ENCODE results near the gene IL17C.

The IL17C gene

GRCh38 chr16:88630433-88630832 is 7.9 kb upstream of the IL17C start:
- Histone ChIP-seq H3K79me2 (ENCODE audit: control insufficient read depth, insufficient read depth, low read length, poor library complexity) (no peaks in the 10 kb centered on the region), H4K91ac (ENCODE audit: low read depth, low read length) (no peak overlapping the region), H3K4me3 (ENCODE audit: low read depth, low read length) (no peak overlapping the region), H3K9ac (ENCODE audit: low read length) (no peak overlapping the region), H2BK12ac (ENCODE audit: low read length) (no peak overlapping the region), H4K8ac (ENCODE audit: low read depth, low read length) (no peak overlapping the region), H2AFZ (ENCODE audit: insufficient read depth, low read length, poor library complexity) (no peak overlapping the region), H3K4ac (ENCODE audit: low read depth, low read length) (no peak overlapping the region), H2AK5ac (ENCODE audit: low read length) (no peak overlapping the region), H3K36me3 (ENCODE audit: control insufficient read depth in 1 of 2, insufficient read depth in 2 of 2, low read length in 2 of 2) (peaks cover 57 to 61% of the 10 kb centered on the region in 2 experiments), H3K9me3 (ENCODE audit: insufficient read depth, low read depth, low read length) (no peaks in the 10 kb centered on the region), H4K12ac (ENCODE audit: low read depth, low read length) (no peak overlapping the region), H3K27me3 (ENCODE audit: insufficient read depth, low read length) (no peaks in the 10 kb centered on the region), H3K23ac (ENCODE audit: low read length) (no peak overlapping the region), H2BK5ac (ENCODE audit: low read depth, low read length, poor library complexity) (no peak overlapping the region), H2BK120ac (ENCODE audit: insufficient read depth, low read length, poor library complexity) (no peak overlapping the region), H3K14ac (ENCODE audit: low read length) (no peak overlapping the region), H3K18ac (ENCODE audit: low read length) (no peak overlapping the region), H3K27ac (ENCODE audit: low read depth, low read length) (no peak overlapping the region), H3K4me2 (ENCODE audit: low read length) (no peak overlapping the region), H3K79me1 (ENCODE audit: low read length) (peaks cover 14% of the 10 kb centered on the region), H3K4me1 (ENCODE audit: control insufficient read depth in 1 of 2, insufficient read depth in 2 of 2, low read length in 2 of 2) (peaks cover 19% of the 10 kb centered on the region in 2 experiments)
- DNase-seq, result no peak
- no CpG with 5 or more reads among the region's 12 CpGs for WGBS (ENCODE audit: extremely low coverage, insufficient coverage, insufficient read length)

GRCh38 chr16:88630941-88631340 is 7.4 kb upstream of the IL17C start:
- Histone ChIP-seq H3K4ac (ENCODE audit: low read depth, low read length) (no peak overlapping the region), H4K12ac (ENCODE audit: low read depth, low read length) (no peak overlapping the region), H3K4me2 (ENCODE audit: low read length) (no peak overlapping the region), H3K4me1 (ENCODE audit: control insufficient read depth in 1 of 2, insufficient read depth in 2 of 2, low read length in 2 of 2) (peaks cover 19% of the 10 kb centered on the region in 2 experiments), H3K18ac (ENCODE audit: low read length) (no peak overlapping the region), H3K79me1 (ENCODE audit: low read length) (peaks cover 17% of the 10 kb centered on the region), H3K4me3 (ENCODE audit: low read depth, low read length) (no peak overlapping the region), H3K9me3 (ENCODE audit: insufficient read depth, low read depth, low read length) (no peaks in the 10 kb centered on the region), H3K14ac (ENCODE audit: low read length) (no peak overlapping the region), H3K27me3 (ENCODE audit: insufficient read depth, low read length) (no peaks in the 10 kb centered on the region), H3K79me2 (ENCODE audit: control insufficient read depth, insufficient read depth, low read length, poor library complexity) (no peaks in the 10 kb centered on the region), H2BK5ac (ENCODE audit: low read depth, low read length, poor library complexity) (no peak overlapping the region), H2AFZ (ENCODE audit: insufficient read depth, low read length, poor library complexity) (no peak overlapping the region), H3K27ac (ENCODE audit: low read depth, low read length) (no peak overlapping the region), H3K36me3 (ENCODE audit: control insufficient read depth in 1 of 2, insufficient read depth in 2 of 2, low read length in 2 of 2) (peaks cover 55 to 57% of the 10 kb centered on the region in 2 experiments), H4K8ac (ENCODE audit: low read depth, low read length) (no peak overlapping the region), H4K91ac (ENCODE audit: low read depth, low read length) (no peak overlapping the region), H3K23ac (ENCODE audit: low read length) (no peak overlapping the region), H2BK12ac (ENCODE audit: low read length) (no peak overlapping the region), H3K9ac (ENCODE audit: low read length) (no peak overlapping the region), H2BK120ac (ENCODE audit: insufficient read depth, low read length, poor library complexity) (no peak overlapping the region), H2AK5ac (ENCODE audit: low read length) (no peak overlapping the region)
- DNase-seq, result no peak
- no CpG with 5 or more reads among the region's 23 CpGs for WGBS (ENCODE audit: extremely low coverage, insufficient coverage, insufficient read length)

GRCh38 chr16:88631384-88631783 is 7.0 kb upstream of the IL17C start:
- no peak overlapping the region for H4K8ac ChIP-seq (ENCODE audit: low read depth, low read length)
- H3K23ac ChIP-seq (ENCODE audit: low read length), result no peak overlapping the region
- H3K4ac ChIP-seq (ENCODE audit: low read depth, low read length), result no peak overlapping the region
- no CpG with 5 or more reads among the region's 16 CpGs for WGBS (ENCODE audit: extremely low coverage, insufficient coverage, insufficient read length)
- H2BK12ac ChIP-seq (ENCODE audit: low read length), result no peak overlapping the region
- H3K4me3 ChIP-seq (ENCODE audit: low read depth, low read length), result no peak overlapping the region
- H2BK5ac ChIP-seq (ENCODE audit: low read depth, low read length, poor library complexity), result no peak overlapping the region
- no peak overlapping the region for H4K12ac ChIP-seq (ENCODE audit: low read depth, low read length)
- H2BK120ac ChIP-seq (ENCODE audit: insufficient read depth, low read length, poor library complexity), result no peak overlapping the region
- H3K27me3 ChIP-seq (ENCODE audit: insufficient read depth, low read length), result no peaks in the 10 kb centered on the region
- H3K4me2 ChIP-seq (ENCODE audit: low read length), result no peak overlapping the region
- no peaks in the 10 kb centered on the region for H3K79me2 ChIP-seq (ENCODE audit: control insufficient read depth, insufficient read depth, low read length, poor library complexity)
- H3K9ac ChIP-seq (ENCODE audit: low read length), result no peak overlapping the region
- H2AK5ac ChIP-seq (ENCODE audit: low read length), result no peak overlapping the region
- peaks cover 55 to 56% of the 10 kb centered on the region in 2 experiments for H3K36me3 ChIP-seq (ENCODE audit: control insufficient read depth in 1 of 2, insufficient read depth in 2 of 2, low read length in 2 of 2)
- no peaks in the 10 kb centered on the region for H3K9me3 ChIP-seq (ENCODE audit: insufficient read depth, low read depth, low read length)
- no peak overlapping the region for H3K18ac ChIP-seq (ENCODE audit: low read length)
- peaks cover 17% of the 10 kb centered on the region for H3K79me1 ChIP-seq (ENCODE audit: low read length)
- H3K4me1 ChIP-seq (ENCODE audit: control insufficient read depth in 1 of 2, insufficient read depth in 2 of 2, low read length in 2 of 2), result peaks cover 19% of the 10 kb centered on the region in 2 experiments
- DNase-seq, result no peak
- no peak overlapping the region for H3K27ac ChIP-seq (ENCODE audit: low read depth, low read length)
- H4K91ac ChIP-seq (ENCODE audit: low read depth, low read length), result no peak overlapping the region
- no peak overlapping the region for H2AFZ ChIP-seq (ENCODE audit: insufficient read depth, low read length, poor library complexity)
- H3K14ac ChIP-seq (ENCODE audit: low read length), result no peak overlapping the region

GRCh38 chr16:88631920-88632586 is 6.3 kb upstream of the IL17C start:
- no CpG with 5 or more reads among the region's 30 CpGs for WGBS (ENCODE audit: extremely low coverage, insufficient coverage, insufficient read length)
- no peak overlapping the region for H2BK12ac ChIP-seq (ENCODE audit: low read length)

More at GRCh38 chr16:88631920-88632586, 6.3 kb upstream of the IL17C start:
- H3K36me3 ChIP-seq (ENCODE audit: control insufficient read depth in 1 of 2, insufficient read depth in 2 of 2, low read length in 2 of 2), result peaks cover 50 to 52% of the 10 kb centered on the region in 2 experiments
- no peak overlapping the region for H3K4me2 ChIP-seq (ENCODE audit: low read length)
- H4K91ac ChIP-seq (ENCODE audit: low read depth, low read length), result no peak overlapping the region
- no peak overlapping the region for H3K14ac ChIP-seq (ENCODE audit: low read length)
- H3K27ac ChIP-seq (ENCODE audit: low read depth, low read length), result no peak overlapping the region
- H2AK5ac ChIP-seq (ENCODE audit: low read length), result no peak overlapping the region
- no peak overlapping the region for H4K8ac ChIP-seq (ENCODE audit: low read depth, low read length)
- H2BK5ac ChIP-seq (ENCODE audit: low read depth, low read length, poor library complexity), result no peak overlapping the region
- no peak overlapping the region for H3K4me3 ChIP-seq (ENCODE audit: low read depth, low read length)
- no peak overlapping the region for H2BK120ac ChIP-seq (ENCODE audit: insufficient read depth, low read length, poor library complexity)
- H2AFZ ChIP-seq (ENCODE audit: insufficient read depth, low read length, poor library complexity), result no peak overlapping the region
- DNase-seq, result no peak
- no peaks in the 10 kb centered on the region for H3K79me2 ChIP-seq (ENCODE audit: control insufficient read depth, insufficient read depth, low read length, poor library complexity)
- H3K23ac ChIP-seq (ENCODE audit: low read length), result no peak overlapping the region
- peaks cover 19% of the 10 kb centered on the region in 2 experiments for H3K4me1 ChIP-seq (ENCODE audit: control insufficient read depth in 1 of 2, insufficient read depth in 2 of 2, low read length in 2 of 2)
- H3K27me3 ChIP-seq (ENCODE audit: insufficient read depth, low read length), result no peaks in the 10 kb centered on the region
- no peak overlapping the region for H3K4ac ChIP-seq (ENCODE audit: low read depth, low read length)
- no peak overlapping the region for H3K9ac ChIP-seq (ENCODE audit: low read length)
- H3K79me1 ChIP-seq (ENCODE audit: low read length), result peaks cover 17% of the 10 kb centered on the region
- H3K9me3 ChIP-seq (ENCODE audit: insufficient read depth, low read depth, low read length), result no peaks in the 10 kb centered on the region
- no peak overlapping the region for H4K12ac ChIP-seq (ENCODE audit: low read depth, low read length)
- H3K18ac ChIP-seq (ENCODE audit: low read length), result no peak overlapping the region
